GM18511 (cell line): Measurements from ENCODE around the gene CLNK.

Source experiments
- ATAC-seq: cut with Tn5 transposase; IDR thresholded peaks from one replicate; pipeline ENCODE4 v1.9.1; 2021; ENCODE audit warnings: mild to moderate bottlenecking, moderate library complexity; ENCODE audit not compliant: unreplicated experiment

Gene CLNK

GRCh38 chr4:10684631-10685030 is at the start of gene CLNK:
TSS of gene CLNK (minus strand) at chr4:10684768. CDS start at chr4:10667869, 16,899 bp downstream.
- peak; percentile 83 for ATAC-seq

- ATAC-seq: no peak
Observed at GRCh38 chr4:10733481-10734062, 49.0 kb upstream of the CLNK start.

- ATAC-seq: no peak
Observed at GRCh38 chr4:10732914-10733415, 48.4 kb upstream of the CLNK start.

- ATAC-seq: no peak
Observed at GRCh38 chr4:10732235-10732913, 47.8 kb upstream of the CLNK start.

- peak; percentile 27 for ATAC-seq
Observed at GRCh38 chr4:10731690-10732089, 47.1 kb upstream of the CLNK start.

GRCh38 chr4:10731162-10731561 is 46.6 kb upstream of the CLNK start:
- ATAC-seq: no peak

GRCh38 chr4:10730590-10730989 is 46.0 kb upstream of the CLNK start:
- peak; percentile 61 for ATAC-seq

- ATAC-seq: peak; percentile 52
Observed at GRCh38 chr4:10730019-10730418, 45.5 kb upstream of the CLNK start.

GRCh38 chr4:10729366-10729765 is 44.8 kb upstream of the CLNK start:
- no peak for ATAC-seq

GRCh38 chr4:10728016-10728415 is 43.4 kb upstream of the CLNK start:
- ATAC-seq: no peak

- peak; percentile 21 for ATAC-seq
Observed at GRCh38 chr4:10727140-10727880, 42.7 kb upstream of the CLNK start.

GRCh38 chr4:10722957-10723356 is 38.4 kb upstream of the CLNK start:
- peak; percentile 88 for ATAC-seq

GRCh38 chr4:10721616-10722015 is 37.0 kb upstream of the CLNK start:
- ATAC-seq: no peak

- no peak for ATAC-seq
Observed at GRCh38 chr4:10716163-10716562, 31.6 kb upstream of the CLNK start.

- ATAC-seq: no peak
Observed at GRCh38 chr4:10715696-10716095, 31.1 kb upstream of the CLNK start.

- ATAC-seq: no peak
Observed at GRCh38 chr4:10715135-10715534, 30.6 kb upstream of the CLNK start.

- no peak for ATAC-seq
Observed at GRCh38 chr4:10713591-10713990, 29.0 kb upstream of the CLNK start.

GRCh38 chr4:10706236-10706635 is 21.7 kb upstream of the CLNK start:
- no peak for ATAC-seq

GRCh38 chr4:10704430-10704810 is 19.9 kb upstream of the CLNK start:
- no peak for ATAC-seq

- no peak for ATAC-seq
Observed at GRCh38 chr4:10703766-10704429, 19.3 kb upstream of the CLNK start.

- no peak for ATAC-seq
Observed at GRCh38 chr4:10703156-10703555, 18.6 kb upstream of the CLNK start.
